MM.1S (cell line): ENCODE measurements around the gene KCNT1.

Experiments
- DNase-seq: peaks from one replicate; pipeline ENCODE4 v3.0.0-alpha.2; 2015
- H2AFZ ChIP-seq: fragments of 300-600 bp; sonication (generic); 2 replicates; pipeline ENCODE4 v1.6.0; 2016; ENCODE audit warnings: antibody characterized with exemption, low read length
- H3F3A ChIP-seq: fragments of 300-600 bp; sonication (generic); 2 replicates; pipeline ENCODE4 v1.6.1; 2016; ENCODE audit warnings: mild to moderate bottlenecking, antibody characterized with exemption, low read length, moderate library complexity, mixed read lengths; ENCODE audit not compliant: insufficient read depth
- H3K27ac ChIP-seq: fragments of 300-600 bp; sonication (generic); 2 replicates; pipeline ENCODE4 v1.5.1; 2016; ENCODE audit warnings: mild to moderate bottlenecking, low read length
- H3K27me3 ChIP-seq: fragments of 300-600 bp; sonication (generic); replicated peaks from 2 replicates; pipeline ENCODE4 v1.6.0; 2016; ENCODE audit warnings: low read length; ENCODE audit not compliant: insufficient read depth
- H3K36me3 ChIP-seq: fragments of 300-600 bp; sonication (generic); replicated peaks from 2 replicates; pipeline ENCODE4 v1.6.1; 2016; ENCODE audit warnings: mild to moderate bottlenecking, low read length, mixed read lengths; ENCODE audit not compliant: insufficient read depth
- H3K4me1 ChIP-seq: fragments of 300-600 bp; sonication (generic); 2 replicates; pipeline ENCODE4 v1.6.1; 2016; ENCODE audit warnings: low read length, mixed read lengths
- H3K4me2 ChIP-seq: fragments of 300-600 bp; sonication (generic); 2 replicates; pipeline ENCODE4 v1.6.0; 2016; ENCODE audit warnings: low read depth, low read length
- H3K4me3 ChIP-seq: fragments of 300-600 bp; sonication (generic); 2 replicates; pipeline ENCODE4 v1.5.1; 2016; ENCODE audit warnings: low read length, mixed read lengths
- H3K79me2 ChIP-seq: fragments of 300-600 bp; sonication (generic); 2 replicates; pipeline ENCODE4 v1.6.1; 2016; ENCODE audit warnings: mixed run types, low read length, mixed read lengths
- H3K9ac ChIP-seq: fragments of 300-600 bp; sonication (generic); 2 replicates; pipeline ENCODE4 v1.6.1; 2016; ENCODE audit warnings: low read length, mixed read lengths
- H3K9me2 ChIP-seq: fragments of 300-600 bp; sonication (generic); replicated peaks from 2 replicates; pipeline ENCODE4 v1.6.1; 2016; ENCODE audit warnings: mild to moderate bottlenecking, low read length, mixed read lengths; ENCODE audit not compliant: insufficient read depth
- H3K9me3 ChIP-seq: fragments of 300-600 bp; sonication (generic); replicated peaks from 2 replicates; pipeline ENCODE4 v1.6.1; 2016; ENCODE audit warnings: mild to moderate bottlenecking, low read length, mixed read lengths; ENCODE audit not compliant: insufficient read depth
- H4K20me1 ChIP-seq: fragments of 300-600 bp; sonication (generic); 2 replicates; pipeline ENCODE4 v1.6.1; 2016; ENCODE audit warnings: mild to moderate bottlenecking, low read length, moderate library complexity, mixed read lengths; ENCODE audit not compliant: insufficient read depth
- EZH2 ChIP-seq: fragments of 300-600 bp; sonication (generic); optimal IDR thresholded peaks from 2 replicates; pipeline ENCODE3; 2017; ENCODE audit warnings: low read depth, mild to moderate bottlenecking, antibody characterized with exemption, low read length, mixed read lengths
- EZH2phosphoT487 ChIP-seq: fragments of 300-600 bp; sonication (generic); IDR thresholded peaks from 2 replicates; pipeline ENCODE4 v1.6.1; 2018; ENCODE audit warnings: antibody characterized with exemption, low read length
- TF ChIP-seq, protein P1 (sequence below): fragments of 300-600 bp; sonication (generic); IDR thresholded peaks from 2 replicates; pipeline ENCODE4 v1.5.1; 2016; ENCODE audit warnings: antibody characterized with exemption, low read length, mixed read lengths

The KCNT1 gene

DNA sequence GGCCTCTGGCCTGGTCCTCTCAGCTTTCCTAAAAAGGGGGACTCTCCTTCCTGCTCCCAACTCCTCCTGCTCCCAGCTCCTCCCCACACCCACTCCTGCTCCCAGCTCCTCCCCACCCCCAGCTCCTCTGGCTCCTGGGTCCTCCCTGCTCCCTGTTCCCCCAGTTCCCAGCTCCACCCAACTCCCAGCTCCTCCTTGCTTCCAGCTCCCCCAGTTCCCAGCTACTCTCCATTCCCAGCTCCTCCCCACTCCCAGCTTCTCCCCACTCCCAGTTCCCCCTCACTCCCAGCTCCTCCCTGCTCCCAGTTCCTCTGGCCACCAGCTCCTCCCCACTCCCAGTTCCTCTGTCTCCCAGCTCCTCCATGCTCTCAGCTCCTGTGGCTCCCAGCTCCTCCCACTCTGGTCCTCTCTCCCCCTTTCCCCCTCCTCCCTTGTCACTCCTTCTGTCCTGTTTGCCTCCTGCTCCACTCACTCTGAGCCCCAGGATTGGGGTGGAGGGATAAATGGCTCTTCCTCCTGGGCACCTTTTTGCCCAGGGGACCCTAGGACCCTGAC, 75.7 kb downstream of the KCNT1 start:
- H3K27ac ChIP-seq, result no peak overlapping the region
- DNase-seq, result no peak
- H3K9ac ChIP-seq, result no peak overlapping the region
- no peaks in the 10 kb centered on the region for H3K9me3 ChIP-seq
- H4K20me1 ChIP-seq, result no peaks in the 10 kb centered on the region
- H3K4me3 ChIP-seq, result no peak overlapping the region
- TF ChIP-seq EZH2phosphoT487, result no peak
- no peak for TF ChIP-seq EZH2
- TF ChIP-seq, protein P1, sequence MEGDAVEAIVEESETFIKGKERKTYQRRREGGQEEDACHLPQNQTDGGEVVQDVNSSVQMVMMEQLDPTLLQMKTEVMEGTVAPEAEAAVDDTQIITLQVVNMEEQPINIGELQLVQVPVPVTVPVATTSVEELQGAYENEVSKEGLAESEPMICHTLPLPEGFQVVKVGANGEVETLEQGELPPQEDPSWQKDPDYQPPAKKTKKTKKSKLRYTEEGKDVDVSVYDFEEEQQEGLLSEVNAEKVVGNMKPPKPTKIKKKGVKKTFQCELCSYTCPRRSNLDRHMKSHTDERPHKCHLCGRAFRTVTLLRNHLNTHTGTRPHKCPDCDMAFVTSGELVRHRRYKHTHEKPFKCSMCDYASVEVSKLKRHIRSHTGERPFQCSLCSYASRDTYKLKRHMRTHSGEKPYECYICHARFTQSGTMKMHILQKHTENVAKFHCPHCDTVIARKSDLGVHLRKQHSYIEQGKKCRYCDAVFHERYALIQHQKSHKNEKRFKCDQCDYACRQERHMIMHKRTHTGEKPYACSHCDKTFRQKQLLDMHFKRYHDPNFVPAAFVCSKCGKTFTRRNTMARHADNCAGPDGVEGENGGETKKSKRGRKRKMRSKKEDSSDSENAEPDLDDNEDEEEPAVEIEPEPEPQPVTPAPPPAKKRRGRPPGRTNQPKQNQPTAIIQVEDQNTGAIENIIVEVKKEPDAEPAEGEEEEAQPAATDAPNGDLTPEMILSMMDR, result no peak
- peaks cover 95% of the 10 kb centered on the region for H3K27me3 ChIP-seq
- H3K9me2 ChIP-seq, result no peaks in the 10 kb centered on the region
- no peak overlapping the region for H3K4me2 ChIP-seq
- no peak overlapping the region for H2AFZ ChIP-seq
- H3K79me2 ChIP-seq, result no peaks in the 10 kb centered on the region
- H3F3A ChIP-seq, result no peaks in the 10 kb centered on the region
- no peaks in the 10 kb centered on the region for H3K4me1 ChIP-seq
- H3K36me3 ChIP-seq, result no peaks in the 10 kb centered on the region

DNA sequence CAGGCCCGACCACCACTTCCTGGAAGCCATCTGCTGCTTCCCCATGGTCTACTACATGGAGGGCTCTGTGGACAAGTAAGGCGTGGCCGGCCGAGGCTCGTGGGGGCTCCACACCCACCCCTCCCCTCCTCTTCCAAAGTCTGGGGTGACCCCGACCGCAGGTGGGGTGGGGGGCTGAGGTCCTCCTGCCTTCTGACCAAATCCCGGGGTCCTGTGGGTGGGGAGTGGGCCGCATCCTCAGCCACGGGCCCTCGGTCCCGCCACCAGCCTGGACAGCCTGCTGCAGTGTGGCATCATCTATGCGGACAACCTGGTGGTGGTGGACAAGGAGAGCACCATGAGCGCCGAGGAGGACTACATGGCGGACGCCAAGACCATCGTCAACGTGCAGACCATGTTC, 76.4 kb downstream of the KCNT1 start:
- TF ChIP-seq EZH2 (no peak), EZH2phosphoT487 (no peak)
- TF ChIP-seq, protein P1, result no peak
- Histone ChIP-seq H2AFZ (no peak overlapping the region), H3K9me3 (no peaks in the 10 kb centered on the region), H3K4me1 (no peaks in the 10 kb centered on the region), H3K36me3 (no peaks in the 10 kb centered on the region), H3K27ac (no peak overlapping the region), H3K79me2 (no peaks in the 10 kb centered on the region), H4K20me1 (no peaks in the 10 kb centered on the region), H3K4me3 (no peak overlapping the region), H3K27me3 (peaks cover 95% of the 10 kb centered on the region), H3K9ac (no peak overlapping the region), H3K4me2 (no peak overlapping the region), H3F3A (no peaks in the 10 kb centered on the region), H3K9me2 (no peaks in the 10 kb centered on the region)
- DNase-seq, result no peak

DNA sequence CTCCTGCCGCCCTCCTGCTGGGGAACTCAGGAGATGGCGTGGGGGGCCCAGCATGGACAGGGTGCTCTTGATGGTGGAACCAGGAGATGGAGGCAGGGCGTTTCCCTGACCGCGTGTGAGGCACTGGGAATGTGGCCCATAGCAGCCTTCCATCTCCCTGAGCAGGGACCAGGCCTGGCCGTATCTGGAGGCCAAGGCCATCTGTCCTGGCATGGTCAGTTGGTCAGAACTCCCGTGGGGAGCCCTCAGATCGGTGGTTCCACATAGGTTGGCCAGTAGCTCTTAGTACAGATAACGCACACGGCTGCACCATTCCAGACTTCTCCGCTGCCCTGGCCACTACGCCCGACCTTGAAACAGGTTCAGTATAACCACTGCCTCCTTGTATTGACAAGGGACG, 77.6 kb downstream of the KCNT1 start:
- H2AFZ ChIP-seq, result no peak overlapping the region
- H3K27ac ChIP-seq, result no peak overlapping the region
- no peaks in the 10 kb centered on the region for H4K20me1 ChIP-seq
- TF ChIP-seq, protein P1, result no peak
- TF ChIP-seq EZH2phosphoT487 (no peak), EZH2 (no peak)
- no peaks in the 10 kb centered on the region for H3F3A ChIP-seq
- H3K9ac ChIP-seq, result no peak overlapping the region
- no peaks in the 10 kb centered on the region for H3K9me2 ChIP-seq
- H3K4me1 ChIP-seq, result no peaks in the 10 kb centered on the region
- no peaks in the 10 kb centered on the region for H3K36me3 ChIP-seq
- no peak overlapping the region for H3K4me2 ChIP-seq
- peaks cover 93% of the 10 kb centered on the region for H3K27me3 ChIP-seq
- H3K79me2 ChIP-seq, result no peaks in the 10 kb centered on the region
- no peak for DNase-seq
- no peak overlapping the region for H3K4me3 ChIP-seq
- no peaks in the 10 kb centered on the region for H3K9me3 ChIP-seq
